Measurements from ENCODE around the gene FBXO42. TPM values are rescaled to one million over a fixed set of nuclear protein-coding genes. Genes with fewer than 3 reads are reported as not detected.

FBXO42 gene
- total RNA-seq, 1 donor from 2014 or later = 36.6 TPM

- Histone ChIP-seq H3K27ac (no peak overlapping the region), H3K4me1 (peaks cover 0 to 10% of the 10 kb centered on the region in 2 donors), H3K4me3 (no peak overlapping the region), H3K27me3 (no peaks in the 10 kb centered on the region), H3K36me3 (no peaks in the 10 kb centered on the region), H3K9me3 (no peaks in the 10 kb centered on the region)
- DNase-seq (ENCODE audit: low spot score in 2 of 2) = no peak
- no peak for TF ChIP-seq CTCF (IDR thresholded peaks at IDR 0.05)
- intact Hi-C loops (cut with DNase I) = no loop called here
These were observed 17.5 kb downstream of the FBXO42 start for GRCh38 chr1:16334655-16335340.

GRCh38 chr1:16326833-16327404, 25.4 kb downstream of the FBXO42 start:
- Histone ChIP-seq H3K27ac (peak overlapping the region; percentile 9 to 48), H3K36me3 (peaks cover 5 to 7% of the 10 kb centered on the region in 2 donors), H3K4me1 (peaks cover 0 to 37% of the 10 kb centered on the region in 2 donors), H3K27me3 (no peaks in the 10 kb centered on the region), H3K9me3 (no peaks in the 10 kb centered on the region), H3K4me3 (no peak overlapping the region)
- DNase-seq (ENCODE audit: low spot score in 2 of 2) = no peak
- intact Hi-C loops (cut with DNase I) = no loop called here
- TF ChIP-seq CTCF (IDR thresholded peaks at IDR 0.05) = no peak

- Histone ChIP-seq H3K36me3 (peaks cover 5 to 7% of the 10 kb centered on the region in 2 donors), H3K4me3 (no peak overlapping the region), H3K27me3 (no peaks in the 10 kb centered on the region), H3K9me3 (no peaks in the 10 kb centered on the region), H3K4me1 (peaks cover 4 to 58% of the 10 kb centered on the region in 2 donors), H3K27ac (peak overlapping the region in 1 of 2 donors; percentile 48)
- TF ChIP-seq CTCF (IDR thresholded peaks at IDR 0.05) = no peak
- DNase-seq (ENCODE audit: low spot score in 2 of 2) = peak in 1 of 2 donors; percentile 79
- intact Hi-C loops (cut with DNase I) = no loop called here
These were observed 27.8 kb downstream of the FBXO42 start for GRCh38 chr1:16324456-16324890.

GRCh38 chr1:16321176-16321867, 31.0 kb downstream of the FBXO42 start:
- intact Hi-C loops (cut with DNase I) = no loop called here
- H3K9me3 ChIP-seq = no peaks in the 10 kb centered on the region
- peak overlapping the region; percentile 48 for H3K27ac ChIP-seq
- DNase-seq (ENCODE audit: low spot score in 2 of 2) = no peak
- H3K4me1 ChIP-seq = peaks cover 4 to 78% of the 10 kb centered on the region in 2 donors
- H3K27me3 ChIP-seq = no peaks in the 10 kb centered on the region
- no peak overlapping the region for H3K4me3 ChIP-seq
- no peak for TF ChIP-seq CTCF (IDR thresholded peaks at IDR 0.05)
- peaks cover 5 to 7% of the 10 kb centered on the region in 2 donors for H3K36me3 ChIP-seq

GRCh38 chr1:16318555-16318954, 33.7 kb downstream of the FBXO42 start:
- Histone ChIP-seq H3K9me3 (no peaks in the 10 kb centered on the region), H3K4me3 (no peak overlapping the region), H3K4me1 (peaks cover 4 to 69% of the 10 kb centered on the region in 2 donors), H3K27me3 (no peaks in the 10 kb centered on the region), H3K27ac (peak overlapping the region; percentile 2 to 67), H3K36me3 (peaks cover 9% of the 10 kb centered on the region in 2 donors)
- peak in 1 of 2 donors; percentile 76 for DNase-seq (ENCODE audit: low spot score in 2 of 2)
- TF ChIP-seq CTCF (IDR thresholded peaks at IDR 0.05) = no peak
- intact Hi-C loops (cut with DNase I) = loop anchor here (2.0 kb wide), 1 partner anchor 16 kb away; no protein-coding TSS in a partner anchor

Measured in ascending aorta (tissue), 2 donors.